ENCODE results near the gene CCZ1B. TPM values are rescaled to one million over a fixed set of nuclear protein-coding genes. Genes with fewer than 3 reads are reported as not detected.

Gene CCZ1B
- total and polyA plus RNA-seq, 7 donors: 32.6 to 91.8 (median 48.9) TPM

Other genes with a start within 250 kb of the CCZ1B start
- 10 to 100 TPM; 51.0 to 73.6 (median 61.8) TPM for gene ZDHHC4, start 248.8 kb downstream of the CCZ1B start, total RNA-seq
- gene ZDHHC4, start 248.8 kb downstream of the CCZ1B start, polyA plus RNA-seq: 10 to 100 TPM; 32.4 to 38.8 (median 33.6) TPM
- 10 to 100 TPM; 16.3 to 30.2 (median 23.1) TPM for gene INTS15, start 236.3 kb downstream of the CCZ1B start, total RNA-seq
- gene INTS15, start 236.3 kb downstream of the CCZ1B start, polyA plus RNA-seq: 10 to 100 TPM; 10.4 to 18.1 (median 13.2) TPM
- gene ZNF853, start 210.7 kb downstream of the CCZ1B start, total RNA-seq: 10 to 100 TPM; 20.0 to 36.0 (median 24.8) TPM
- 1 to 10 TPM in 2 of 3 donors, under 1 TPM in 1; 0.69 to 2.3 (median 1.8) TPM for gene ZNF853, start 210.7 kb downstream of the CCZ1B start, polyA plus RNA-seq
- 10 to 100 TPM; 10.2 to 49.6 (median 17.2) TPM for gene ZNF316, start 189.0 kb downstream of the CCZ1B start, total RNA-seq
- 10 to 100 TPM in 1 of 3 donors, 1 to 10 TPM in 2; 3.6 to 17.3 (median 5.3) TPM for gene ZNF316, start 189.0 kb downstream of the CCZ1B start, polyA plus RNA-seq
- gene ZNF12, start 119.3 kb downstream of the CCZ1B start, total RNA-seq: 10 to 100 TPM; 17.2 to 27.1 (median 22.9) TPM
- gene ZNF12, start 119.3 kb downstream of the CCZ1B start, polyA plus RNA-seq: 1 to 10 TPM; 4.4 to 9.8 (median 6.6) TPM
- under 1 TPM in 1 of 4 donors, not detected in 3; 0.36 TPM for gene RSPH10B2, start 72.2 kb downstream of the CCZ1B start, total RNA-seq
- gene RSPH10B2, start 72.2 kb downstream of the CCZ1B start, polyA plus RNA-seq: under 1 TPM in 1 of 3 donors, not detected in 2; 0.12 TPM